Fibroblast of peridontal ligament (primary cell): Measurements from ENCODE around the gene ARL6IP4.

ENCODE experiments used
- DNase-seq: peaks from one replicate; pipeline ENCODE4 v3.0.0-alpha.2; 2010; ENCODE audit errors: extremely low read depth

Gene ARL6IP4

GRCh38 chr12:122990961-122991622 lies 10.6 kb downstream of the ARL6IP4 start:
- no peak for DNase-seq

- DNase-seq, result no peak
These were observed 11.3 kb downstream of the ARL6IP4 start for GRCh38 chr12:122991623-122992275.

- DNase-seq, result no peak
These were observed 11.9 kb downstream of the ARL6IP4 start for GRCh38 chr12:122992386-122992785.

GRCh38 chr12:122994140-122994675 lies 13.7 kb downstream of the ARL6IP4 start:
- DNase-seq, result no peak

- DNase-seq, result no peak
These were observed 14.5 kb downstream of the ARL6IP4 start for GRCh38 chr12:122994781-122995502.

GRCh38 chr12:122995503-122996187 lies 15.2 kb downstream of the ARL6IP4 start:
- no peak for DNase-seq

GRCh38 chr12:122996188-122996601 lies 15.7 kb downstream of the ARL6IP4 start:
- no peak for DNase-seq

GRCh38 chr12:122996621-122997342 lies 16.3 kb downstream of the ARL6IP4 start:
- no peak for DNase-seq

GRCh38 chr12:122997343-122998250 lies 17.1 kb downstream of the ARL6IP4 start:
- no peak for DNase-seq

- no peak for DNase-seq
These were observed 17.8 kb downstream of the ARL6IP4 start for GRCh38 chr12:122998316-122998715.

- no peak for DNase-seq
These were observed 18.9 kb downstream of the ARL6IP4 start for GRCh38 chr12:122999196-122999946.

GRCh38 chr12:122999986-123000420 lies 19.5 kb downstream of the ARL6IP4 start:
- no peak for DNase-seq

- no peak for DNase-seq
These were observed 20.1 kb downstream of the ARL6IP4 start for GRCh38 chr12:123000578-123000977.

- DNase-seq, result no peak
These were observed 21.0 kb downstream of the ARL6IP4 start for GRCh38 chr12:123001464-123001863.

- no peak for DNase-seq
These were observed 22.8 kb downstream of the ARL6IP4 start for GRCh38 chr12:123003257-123003656.

GRCh38 chr12:123004287-123004686 lies 23.8 kb downstream of the ARL6IP4 start:
- DNase-seq, result no peak

- no peak for DNase-seq
These were observed 24.7 kb downstream of the ARL6IP4 start for GRCh38 chr12:123005081-123005626.

- no peak for DNase-seq
These were observed 26.5 kb downstream of the ARL6IP4 start for GRCh38 chr12:123006977-123007376.

- DNase-seq, result no peak
These were observed 29.6 kb downstream of the ARL6IP4 start for GRCh38 chr12:123010110-123010509.
